GM21528 (cell line): ENCODE results near the gene CCDC144A.
"Not testable (repeated sequence)": the region's sequence is repeated elsewhere in the genome, so short reads cannot be mapped to it uniquely, and the experiment has no call there.

Experiments
- ATAC-seq: cut with Tn5 transposase; IDR thresholded peaks from one replicate; pipeline ENCODE4 v1.9.1; 2021; ENCODE audit warnings: mild to moderate bottlenecking, moderate library complexity; ENCODE audit not compliant: unreplicated experiment, low FRiP score

The CCDC144A gene

GRCh38 chr17:16689731-16690281, at the start of gene CCDC144A:
TSS of gene CCDC144A (plus strand) at chr17:16690241. CDS start at chr17:16690401, 160 bp downstream.
- not testable (repeated sequence) for ATAC-seq

DNA sequence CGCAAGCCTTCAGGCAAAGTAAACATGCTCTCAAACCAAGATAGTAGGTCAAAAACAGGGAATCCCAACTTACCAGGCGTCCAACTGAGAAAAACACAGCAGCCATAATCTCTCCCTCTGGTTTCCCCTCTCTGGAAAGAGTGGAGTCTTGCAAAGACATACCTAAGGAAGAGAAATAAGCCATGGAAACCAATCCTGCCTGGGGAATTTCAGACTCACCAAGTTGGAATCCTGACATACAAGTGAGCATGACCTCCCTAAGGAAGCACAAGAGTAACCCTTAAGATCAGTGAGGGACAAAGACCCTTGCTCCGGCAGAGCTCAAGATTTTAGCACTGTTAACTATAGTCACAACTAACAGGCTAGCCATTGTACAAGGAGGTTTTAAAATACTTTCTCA, 40.5 kb upstream of the CCDC144A start:
- ATAC-seq, result no peak

GRCh38 chr17:16652252-16652651, 37.8 kb upstream of the CCDC144A start:
- ATAC-seq, result no peak

DNA sequence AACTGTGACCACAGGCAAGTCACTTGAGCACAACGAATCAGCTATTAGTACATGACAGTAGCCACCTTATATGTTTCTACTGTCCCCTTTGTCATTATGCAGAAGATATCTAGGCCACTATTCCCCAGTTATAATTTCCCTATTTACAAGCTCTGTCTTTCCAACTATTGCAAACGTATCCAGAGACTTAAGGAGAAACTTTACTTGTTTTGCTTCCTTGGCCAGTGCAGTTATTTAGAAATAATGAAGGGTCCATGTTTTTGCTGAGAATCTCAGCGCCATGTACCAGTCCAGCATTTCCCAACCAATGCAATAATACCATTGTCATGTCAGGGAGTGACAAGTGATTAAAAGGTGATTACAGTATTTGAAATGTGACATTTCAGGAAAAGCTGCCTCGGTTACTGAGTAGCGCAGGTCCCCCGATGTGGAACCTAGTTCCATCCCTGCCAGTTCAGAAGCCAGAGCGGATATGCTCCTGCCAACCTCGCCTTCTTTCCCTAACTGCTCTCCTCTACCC, 37.1 kb upstream of the CCDC144A start:
- ATAC-seq, result no peak

DNA sequence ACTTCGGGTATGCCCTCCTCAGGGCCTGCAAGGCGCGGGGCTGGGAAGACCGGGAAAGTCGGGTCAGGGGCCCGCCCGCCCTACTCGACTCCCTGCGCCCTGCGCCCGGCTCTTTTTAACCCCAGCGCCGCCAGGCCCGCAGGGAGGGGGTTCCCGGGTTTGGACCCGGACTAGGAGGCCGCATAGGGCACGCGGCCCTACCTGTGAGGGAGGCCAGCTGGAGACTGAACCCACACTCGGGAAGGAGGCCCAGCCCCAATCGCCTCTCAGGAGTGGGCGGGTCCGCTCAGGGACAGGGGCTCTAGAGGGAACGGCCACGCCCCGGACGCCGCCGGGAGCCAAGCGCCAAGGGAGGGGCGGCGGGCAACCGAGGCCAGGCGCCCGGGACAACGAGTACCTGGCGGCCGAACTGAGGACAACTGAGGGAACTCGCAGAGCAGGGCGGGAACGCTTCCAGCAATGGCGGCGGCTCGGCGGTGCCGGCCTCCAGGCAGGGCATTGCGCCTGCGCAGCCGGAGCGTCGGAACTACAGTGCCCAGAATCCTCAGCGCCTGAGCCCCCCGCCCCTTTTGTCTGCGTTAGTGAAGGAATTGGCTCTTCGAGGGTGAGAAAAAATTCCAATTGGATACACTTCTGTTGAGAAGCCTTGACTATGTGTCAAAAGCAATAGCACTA, 36.5 kb upstream of the CCDC144A start, which contains the start of gene ZNF624:
ZNF624 (minus strand) TSS at position 484 of the 675 bp plus-strand sequence.
- peak; percentile 93 for ATAC-seq

DNA sequence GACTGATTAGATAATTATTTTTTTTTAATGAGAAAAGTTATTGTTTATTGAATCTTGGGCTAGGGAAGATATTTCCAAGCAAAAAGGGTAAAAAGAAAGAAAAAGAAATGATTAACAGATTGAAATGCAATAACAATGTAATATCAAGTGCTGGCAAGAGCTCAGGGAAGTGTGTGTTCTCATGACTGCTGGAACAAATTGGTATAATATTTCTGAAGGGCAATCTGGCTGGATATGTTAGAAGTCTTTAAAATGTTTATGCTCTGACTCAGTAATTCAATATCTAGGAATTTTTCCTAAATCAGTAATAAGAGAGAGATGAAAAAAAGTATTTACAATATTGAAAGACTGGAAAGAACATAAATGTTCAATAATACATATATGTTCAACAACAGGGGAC, 28.8 kb upstream of the CCDC144A start:
- no peak for ATAC-seq

GRCh38 chr17:16662936-16663335, 27.1 kb upstream of the CCDC144A start:
- ATAC-seq, result no peak

- ATAC-seq, result not testable (repeated sequence)
Measured at GRCh38 chr17:16666553-16666906, 23.5 kb upstream of the CCDC144A start.

GRCh38 chr17:16666907-16667636, 23.0 kb upstream of the CCDC144A start:
- ATAC-seq, result not testable (repeated sequence)

- ATAC-seq, result no peak
Measured at GRCh38 chr17:16676676-16677268, 13.3 kb upstream of the CCDC144A start.

DNA sequence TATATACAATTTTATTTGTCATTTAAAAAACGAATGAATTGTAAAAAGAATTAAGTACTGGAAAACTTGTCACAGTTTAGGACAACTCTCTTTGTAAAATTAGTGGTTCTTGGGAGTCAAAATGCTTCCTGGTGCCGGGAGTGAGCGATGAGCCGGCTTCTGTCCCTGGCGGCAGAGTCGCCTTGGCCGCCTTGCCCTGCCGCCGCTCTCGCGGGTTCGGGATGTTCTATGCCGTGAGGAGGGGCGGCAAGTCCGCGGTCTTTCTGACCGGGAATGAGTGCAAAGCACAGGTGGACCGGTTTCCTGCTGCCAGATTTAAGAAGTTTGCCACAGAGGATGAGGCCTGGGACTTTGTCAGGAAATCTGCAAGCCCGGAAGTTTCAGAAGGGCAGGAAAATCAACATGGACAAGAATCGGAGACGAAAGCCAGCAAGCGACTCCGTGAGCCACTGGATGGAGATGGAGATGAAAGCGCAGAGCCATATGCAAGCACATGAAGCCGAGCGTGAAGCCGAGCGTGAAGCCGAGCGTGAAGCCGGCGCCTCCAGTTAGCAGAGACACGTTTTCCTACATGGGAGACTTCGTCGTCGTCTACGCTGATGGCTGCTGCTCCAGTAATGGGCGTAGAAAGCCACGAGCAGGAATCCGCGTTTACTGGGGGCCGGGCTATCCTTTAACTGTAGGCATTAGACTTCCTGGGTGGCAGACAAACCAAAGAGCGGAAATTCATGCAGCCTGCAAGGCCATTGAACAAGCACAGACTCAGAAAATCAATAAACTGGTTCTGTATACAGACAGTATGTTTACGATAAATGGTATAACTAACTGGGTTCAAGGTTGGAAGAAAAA, 6.5 kb upstream of the CCDC144A start:
- not testable (repeated sequence) for ATAC-seq

- not testable (repeated sequence) for ATAC-seq
Measured at GRCh38 chr17:16686019-16686418, 4.0 kb upstream of the CCDC144A start.

- not testable (repeated sequence) for ATAC-seq
Measured at GRCh38 chr17:16687151-16687550, 2.9 kb upstream of the CCDC144A start.

GRCh38 chr17:16690447-16690846, 406 bp downstream of the CCDC144A start:
- not testable (repeated sequence) for ATAC-seq

GRCh38 chr17:16697603-16698002, 7.6 kb downstream of the CCDC144A start:
- ATAC-seq, result not testable (repeated sequence)

GRCh38 chr17:16745492-16746203, 55.6 kb downstream of the CCDC144A start:
- not testable (repeated sequence) for ATAC-seq

GRCh38 chr17:16746571-16746970, 56.5 kb downstream of the CCDC144A start:
- not testable (repeated sequence) for ATAC-seq

GRCh38 chr17:16750515-16750914, 60.5 kb downstream of the CCDC144A start:
- ATAC-seq, result not testable (repeated sequence)

DNA sequence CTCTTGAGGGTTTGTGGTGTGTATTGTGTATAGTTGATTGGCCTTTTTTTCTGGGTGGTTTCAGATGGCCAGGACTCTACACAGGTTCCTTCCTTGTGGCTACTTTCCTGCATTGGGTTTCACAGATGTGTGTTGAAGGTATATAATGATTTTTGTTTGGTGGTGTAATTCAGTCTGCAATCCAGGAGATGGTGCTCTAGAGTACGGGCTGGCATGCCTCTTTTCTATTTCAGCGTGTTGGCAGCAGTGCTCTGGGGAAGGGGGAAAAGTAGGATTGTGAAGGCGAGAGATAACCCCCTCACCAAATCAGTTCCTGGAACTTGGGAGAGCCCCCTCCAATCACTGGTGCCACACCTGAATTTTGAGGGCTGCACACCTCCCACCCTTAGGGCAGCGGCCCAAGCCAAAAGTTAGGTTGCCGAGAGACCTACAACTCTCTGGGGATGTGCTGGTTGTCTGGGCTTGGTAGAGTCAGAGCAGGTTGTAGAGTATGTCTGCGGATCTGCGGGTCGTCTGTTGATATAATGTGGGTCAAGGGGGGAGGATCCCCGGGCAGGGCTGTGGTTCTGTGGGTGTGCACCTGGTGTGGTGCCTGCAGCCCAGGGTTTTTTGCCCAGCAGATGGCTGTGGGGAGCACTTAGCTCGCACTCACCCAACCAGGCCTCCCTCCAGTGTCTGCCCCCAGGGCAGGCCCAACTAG, 61.3 kb downstream of the CCDC144A start:
- not testable (repeated sequence) for ATAC-seq
